Hindlimb muscle (tissue), 1 donor: ENCODE measurements around the gene RSRC2. TPM values are rescaled to one million over a fixed set of nuclear protein-coding genes. Genes with fewer than 3 reads are reported as not detected.

Experiments used
- polyA plus RNA-seq: library from polyadenylated mRNA; unstranded; fragments of 120-200 nt; gene quantifications from one replicate; pipeline ENCODE4 v1.2.1, GENCODE V29; 2013; ENCODE audit not compliant: insufficient read length

RSRC2 gene
- polyA plus RNA-seq, 1 donor: 101 TPM

Other genes starting within 250 kb of the RSRC2 start
- 21.7 TPM for gene CLIP1, start 104.3 kb downstream of the RSRC2 start, polyA plus RNA-seq
- 24.4 TPM for gene ZCCHC8, start 26.0 kb downstream of the RSRC2 start, polyA plus RNA-seq
- 20.7 TPM for gene KNTC1, start 313 bp upstream of the RSRC2 start, polyA plus RNA-seq
- gene HCAR2, start 176.4 kb upstream of the RSRC2 start, polyA plus RNA-seq: 0.67 TPM
- 0.28 TPM for gene HCAR3, start 189.9 kb upstream of the RSRC2 start, polyA plus RNA-seq
- gene HCAR1, start 203.9 kb upstream of the RSRC2 start, polyA plus RNA-seq: 0.32 TPM
- 65.1 TPM for gene DENR, start 225.9 kb upstream of the RSRC2 start, polyA plus RNA-seq
- 0.80 TPM for gene CCDC62, start 247.6 kb upstream of the RSRC2 start, polyA plus RNA-seq